Renal cortex interstitium (tissue), 11 donors: ENCODE results near the gene ENO4. TPM values are rescaled to one million over a fixed set of nuclear protein-coding genes. Genes with fewer than 3 reads are reported as not detected.
A peak's percentile ranks its signal among the peaks of the same experiment; 100 is the strongest.

Source experiments
- DNase-seq, 11 donors: peaks; one replicate each; pipeline ENCODE4 v3.0.0-alpha.2; 2013; ENCODE audit warnings: low read depth in 9 of 11, low spot score in 4 of 11; ENCODE audit errors: extremely low read depth in 1 of 11
- polyA plus RNA-seq, 3 donors: library from polyadenylated mRNA; unstranded; fragments of 120-200 nt; gene quantifications; one replicate each; pipeline ENCODE4 v1.2.1, GENCODE V29; 2013; ENCODE audit not compliant: insufficient read length in 3 of 3

The ENO4 gene
- polyA plus RNA-seq, 3 donors = 3.0 to 4.0 (median 4.0) TPM

DNA sequence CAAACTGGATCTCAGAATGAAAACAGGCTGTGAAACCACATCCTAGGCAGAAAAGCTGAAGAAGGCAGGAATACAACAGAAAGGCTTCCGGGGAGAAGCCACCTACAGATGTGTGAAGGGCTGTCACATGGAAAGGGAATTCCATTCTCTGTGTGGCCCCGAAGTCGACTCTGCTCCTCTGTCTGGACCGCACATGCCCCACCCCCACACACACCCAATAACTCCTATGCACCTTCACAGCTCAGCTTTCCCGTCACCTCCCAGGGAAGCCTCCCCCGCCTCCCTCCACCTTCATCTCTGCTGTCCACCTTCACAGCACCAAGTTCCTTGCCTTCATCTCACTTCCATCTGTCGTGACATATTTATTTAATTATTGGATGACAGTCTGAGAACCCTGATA, 23.4 kb upstream of the ENO4 start:
- no peak for DNase-seq

DNA sequence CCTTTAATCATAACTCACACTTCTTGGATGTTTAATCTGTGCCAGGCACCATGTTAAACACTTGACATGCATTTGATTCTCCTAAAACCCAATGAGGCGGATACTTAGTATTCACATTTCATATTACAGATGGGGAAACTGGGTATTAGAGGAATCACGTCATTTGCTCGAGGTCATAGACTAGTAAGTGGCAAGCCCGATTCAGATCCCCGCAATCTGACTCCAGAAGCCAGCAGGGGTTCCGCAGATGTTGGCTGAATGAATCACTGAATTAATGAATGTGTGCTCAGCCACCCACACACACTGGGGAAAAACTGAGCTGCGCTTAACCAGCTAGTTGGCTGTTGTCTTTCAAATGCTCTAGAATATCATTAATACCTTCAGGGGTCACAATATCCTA, 22.5 kb upstream of the ENO4 start:
- DNase-seq = no peak

DNA sequence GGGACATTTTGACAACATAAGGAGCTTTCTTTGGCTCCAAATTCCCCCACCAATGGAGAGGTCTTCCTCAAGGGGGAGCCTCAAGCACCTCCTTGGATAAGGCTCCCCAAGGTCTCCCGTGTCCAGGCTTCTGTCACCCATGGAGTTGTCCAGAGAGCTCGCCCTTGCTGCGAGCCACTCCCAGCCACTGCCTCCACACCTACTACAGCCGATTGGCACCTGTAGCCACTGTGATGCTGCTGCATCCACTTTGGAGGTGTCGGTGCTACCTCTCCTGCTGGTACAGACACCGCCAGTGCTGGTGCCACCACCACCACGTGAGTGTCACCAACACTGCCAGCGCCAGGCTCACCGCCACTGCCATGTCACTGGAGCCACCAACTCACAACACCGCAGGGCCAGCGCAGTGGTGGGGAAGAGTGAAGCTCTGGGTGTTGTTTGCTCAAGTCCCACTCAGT, 22.1 kb upstream of the ENO4 start:
- DNase-seq = no peak

DNA sequence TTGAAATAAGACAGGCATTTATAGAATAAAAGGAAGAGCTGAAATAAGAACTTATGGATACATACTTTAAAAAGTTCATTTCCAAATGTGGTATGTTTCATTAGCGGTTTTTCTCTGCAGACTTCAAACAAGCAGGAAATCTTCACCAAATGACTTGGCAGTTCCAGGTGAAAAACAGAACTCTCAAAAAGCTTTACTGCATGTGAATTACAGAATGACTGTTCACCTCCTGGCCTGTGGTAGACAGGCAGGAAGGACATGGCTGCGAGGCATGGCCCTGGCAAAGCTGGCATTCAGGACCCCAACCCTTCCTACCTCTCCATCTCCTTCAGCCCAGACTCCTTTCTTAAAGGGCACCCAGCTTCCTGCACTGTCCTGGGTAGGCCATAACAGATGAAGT, 21.2 kb upstream of the ENO4 start:
- no peak for DNase-seq

DNA sequence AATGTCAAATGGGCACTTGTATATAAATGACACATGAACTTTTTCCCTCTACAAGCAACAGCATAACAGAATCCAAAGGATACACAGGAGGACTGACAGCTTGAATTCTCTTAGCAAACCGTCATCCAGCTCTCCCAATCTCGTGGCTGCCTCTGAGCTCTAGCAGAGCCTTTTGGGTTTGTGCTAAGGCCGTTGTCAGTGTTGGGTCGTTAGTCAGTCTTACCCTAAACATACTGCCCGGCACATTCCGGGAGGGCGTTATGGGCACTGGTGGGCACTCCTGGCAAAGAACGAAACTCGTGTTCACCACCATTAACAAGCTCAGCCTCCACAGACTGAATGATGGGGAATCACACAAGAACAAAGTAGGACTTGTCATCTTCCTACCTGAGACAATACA, 19.6 kb upstream of the ENO4 start:
- no peak for DNase-seq

DNA sequence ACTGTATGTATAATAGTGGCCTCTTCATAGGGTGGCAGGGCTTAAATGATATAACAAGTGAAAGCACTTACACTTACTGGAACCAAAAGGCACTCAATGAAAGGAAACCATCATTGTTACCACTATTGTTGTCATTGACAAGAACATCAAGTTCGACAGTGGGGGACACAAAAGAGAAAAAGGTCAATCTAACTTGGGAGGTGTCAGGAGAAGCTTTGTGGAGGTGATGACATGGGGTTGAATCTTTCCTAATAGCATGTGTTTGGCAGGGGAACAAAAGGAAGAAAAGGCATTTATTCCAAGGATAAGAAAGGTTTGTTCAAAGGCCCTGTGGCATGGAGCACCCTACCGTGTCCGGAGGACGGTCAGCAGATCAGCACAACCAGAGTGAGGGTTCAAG, 18.2 kb upstream of the ENO4 start:
- DNase-seq = no peak

- no peak for DNase-seq
Observed at GRCh38 chr10:116831790-116832189, 17.5 kb upstream of the ENO4 start.

- no peak for DNase-seq
Observed at GRCh38 chr10:116833986-116834985, 15.0 kb upstream of the ENO4 start.

GRCh38 chr10:116835658-116836057, 13.6 kb upstream of the ENO4 start:
- DNase-seq = no peak

DNA sequence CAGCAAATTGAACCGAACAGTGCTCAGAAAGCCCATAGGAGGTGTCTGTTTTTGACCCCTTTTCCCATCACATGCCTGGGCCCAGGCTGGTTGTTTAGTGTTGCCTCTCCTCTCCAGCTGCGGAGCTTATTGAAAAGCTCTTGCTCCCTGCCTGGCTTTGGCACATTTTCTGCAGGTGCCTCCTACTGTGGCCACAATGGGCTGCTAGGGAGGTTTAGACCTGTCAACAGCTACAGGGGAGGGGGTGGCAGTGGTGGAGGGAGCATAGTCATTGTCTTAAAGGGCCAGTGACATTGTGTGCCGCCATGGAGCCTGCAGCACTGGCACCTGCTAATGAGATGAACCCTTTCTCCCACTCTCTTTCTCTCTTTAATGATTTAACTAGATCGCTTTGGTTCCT, 13.2 kb upstream of the ENO4 start:
- no peak for DNase-seq

- peak in 1 of 11 donors; percentile 13 for DNase-seq
Observed at GRCh38 chr10:116836902-116837523, 12.3 kb upstream of the ENO4 start.

GRCh38 chr10:116838143-116838725, 11.1 kb upstream of the ENO4 start:
- no peak for DNase-seq

DNA sequence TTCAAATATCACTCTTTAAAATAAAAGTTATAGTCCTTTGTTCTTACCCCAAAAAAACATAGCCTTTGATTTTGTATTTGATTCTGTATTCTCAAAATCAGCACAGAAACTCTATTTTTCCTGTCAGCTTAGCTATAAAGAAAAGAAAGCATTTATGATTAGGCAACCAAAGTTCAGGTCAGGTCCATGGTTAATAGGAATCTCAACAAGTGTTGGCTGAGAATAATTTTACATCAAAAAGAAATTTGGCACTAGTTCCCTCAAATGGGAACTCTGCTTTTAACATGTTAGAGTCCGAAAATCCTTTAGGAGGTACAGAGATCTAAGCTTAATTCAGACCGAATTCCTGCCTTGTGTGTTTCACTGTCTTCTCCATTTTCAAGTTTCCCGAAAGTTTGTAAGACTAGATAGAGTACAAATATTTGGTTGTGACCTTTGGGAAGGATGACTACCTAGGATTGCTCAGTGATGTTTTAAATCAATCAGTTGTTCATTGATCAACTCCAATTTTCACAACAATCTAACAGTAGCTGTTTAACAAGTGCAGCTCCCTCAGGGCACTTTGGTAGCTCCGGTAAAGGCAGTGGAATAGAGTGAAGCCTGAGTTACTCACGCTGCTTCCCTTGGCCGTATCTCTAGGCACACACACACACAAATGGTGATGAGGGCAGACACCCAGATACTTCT, 8.8 kb upstream of the ENO4 start:
- no peak for DNase-seq

DNA sequence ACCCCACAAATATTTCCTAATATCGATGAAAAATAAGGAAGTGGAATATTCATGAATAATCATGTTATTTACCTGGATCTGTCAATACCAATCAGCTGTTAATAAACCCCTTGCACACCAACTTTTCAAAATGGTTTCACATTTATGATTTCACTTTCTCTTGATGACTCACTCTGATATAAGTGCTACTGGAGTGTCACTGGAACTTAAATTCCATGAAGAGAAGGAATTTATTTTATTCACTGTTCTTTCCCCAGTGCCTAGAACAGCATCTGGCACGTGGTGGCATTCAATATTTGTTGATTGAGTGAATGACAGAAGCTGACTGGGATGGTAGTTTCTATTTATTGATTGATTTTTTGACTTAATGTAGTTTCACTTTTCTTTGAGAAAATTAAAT, 3.5 kb upstream of the ENO4 start:
- DNase-seq = no peak

GRCh38 chr10:116848032-116848943, 1.0 kb upstream of the ENO4 start:
- no peak for DNase-seq

DNA sequence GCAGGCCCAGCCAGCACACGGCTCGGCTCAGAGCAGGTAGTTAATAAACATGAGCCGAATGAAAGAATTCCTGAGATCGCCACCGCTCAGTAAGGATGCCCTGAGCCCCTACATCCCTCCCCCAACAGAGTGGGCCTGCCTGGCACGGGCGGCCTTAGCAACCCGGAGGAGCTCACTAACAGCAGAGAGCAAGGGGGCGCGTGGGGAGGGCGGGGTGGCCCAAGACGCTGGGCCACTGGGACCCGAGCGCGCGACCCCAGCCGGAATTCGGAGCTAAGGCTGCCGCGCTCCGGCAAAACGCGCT, 403 bp upstream of the ENO4 start:
- DNase-seq = peak in 3 of 11 donors; percentile 9 to 18 (median 16)

DNA sequence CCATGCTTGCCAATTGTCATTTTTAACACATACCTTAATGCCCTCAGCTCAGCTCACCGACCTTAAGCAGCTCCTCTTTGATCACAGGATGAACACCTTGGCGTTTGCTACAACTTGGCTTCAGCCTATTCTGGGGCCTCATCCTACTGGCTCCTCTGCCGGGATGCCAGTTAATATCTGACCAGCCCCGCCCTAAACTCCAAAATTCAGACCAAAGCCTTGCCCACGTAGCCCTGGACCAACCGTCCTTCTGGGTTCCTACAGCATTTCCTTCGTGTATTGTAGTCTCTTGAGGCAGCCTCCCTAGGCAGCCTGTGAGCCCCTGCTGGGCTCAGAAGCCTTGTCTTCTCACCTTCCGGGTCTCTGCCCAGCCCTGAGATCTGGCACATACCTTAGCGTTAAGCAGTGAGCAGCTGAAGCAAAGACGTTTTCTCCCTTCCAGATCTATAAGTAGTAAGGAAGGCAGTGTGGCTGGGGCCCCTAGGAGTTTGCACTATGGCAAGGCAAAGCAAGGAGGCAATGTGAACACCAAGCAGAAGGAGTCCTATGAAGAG, 836 bp downstream of the ENO4 start:
- no peak for DNase-seq

- DNase-seq = no peak
Observed at GRCh38 chr10:116852246-116852645, 2.9 kb downstream of the ENO4 start.
